ENCODE results near the gene IGF1R. TPM values are rescaled to one million over a fixed set of nuclear protein-coding genes. Genes with fewer than 3 reads are reported as not detected.

IGF1R gene
- total and polyA plus RNA-seq, 2 of the 13 experiments (the other 11 are each of a cell fraction or from before 2014, with no cell fraction given) = 15.9 to 18.4 TPM

DNA sequence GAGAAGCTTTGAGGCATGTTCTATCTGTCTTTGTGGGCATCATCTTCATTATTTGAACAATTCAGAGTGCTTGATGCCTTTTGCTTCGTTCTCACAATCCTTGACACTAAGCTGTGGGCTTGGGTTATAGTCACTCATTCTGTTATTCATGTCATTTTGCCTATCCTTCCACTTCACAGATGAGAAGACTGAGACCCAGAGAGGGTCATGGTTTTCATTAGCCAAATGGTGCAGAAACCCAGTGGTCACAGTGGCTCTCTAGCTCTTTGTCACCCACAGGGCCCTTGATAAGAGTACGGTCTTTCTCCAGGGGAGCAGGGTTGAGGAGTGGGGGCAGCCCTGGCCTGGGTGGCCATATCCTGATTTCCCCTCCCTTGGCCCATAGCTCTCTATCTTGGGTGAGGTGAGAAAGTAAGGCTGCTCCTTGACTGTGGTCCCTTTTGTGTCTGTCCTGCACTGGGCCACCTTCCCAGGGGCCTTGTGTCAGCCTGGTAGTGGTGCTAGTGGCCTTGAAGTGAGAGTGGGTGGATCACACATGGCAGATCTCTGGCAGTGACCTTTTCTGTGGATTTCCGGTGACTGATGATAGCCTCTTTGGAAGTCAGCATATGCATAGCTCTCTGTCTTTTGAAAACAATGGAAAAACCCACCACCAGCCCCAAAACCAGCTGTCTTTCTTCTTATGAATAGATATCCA is 130.1 kb downstream of the IGF1R start (continued):
- TF ChIP-seq IKZF4 (CRISPR knock-in tag; IDR thresholded peaks at IDR 0.05; ENCODE audit: borderline replicate concordance, low read depth, not compliant biosample characterization) = no peak

GRCh38 chr15:98778960-98779359 is 130.6 kb downstream of the IGF1R start:
- Histone ChIP-seq H4K20me1 (ENCODE audit: insufficient read depth, low read length) (peaks cover 61% of the 10 kb centered on the region), H3K4me2 (ENCODE audit: low read depth, low read length) (no peak overlapping the region), H3K27me3 (ENCODE audit: control insufficient read depth in 1 of 2, insufficient read depth in 2 of 2, low read length in 2 of 2) (no peaks in the 10 kb centered on the region), H3K27ac (ENCODE audit: extremely low read length, insufficient read depth, low read length) (no peak overlapping the region), H3K9ac (ENCODE audit: insufficient read depth, low read depth, low read length) (no peak overlapping the region), H3K4me1 (ENCODE audit: insufficient read depth, low read length) (peaks cover 61% of the 10 kb centered on the region), H3K79me2 (ENCODE audit: insufficient read depth, low read length) (peaks cover 68% of the 10 kb centered on the region), H2AFZ (ENCODE audit: low read length) (no peak overlapping the region), H3K9me3 (ENCODE audit: low read length) (no peaks in the 10 kb centered on the region), H3K4me3 (replicated peaks in 1 of 3; ENCODE audit: insufficient read depth in 1 of 3, low read depth in 2 of 3, low read length in 3 of 3) (no peak overlapping the region), H3K36me3 (replicated peaks in 1 of 2; ENCODE audit: control insufficient read depth in 1 of 2, insufficient read depth in 2 of 2, low read length in 2 of 2) (no peaks in the 10 kb centered on the region; a peak in 1 of 5 replicates)
- BruUV-seq (replicated peaks) = no TSS peak
- in situ Hi-C loops (cut with HindIII; ENCODE audit: extremely low pct_ligation_motif_present, low pct_unique_long_range_greater_than_20kb) = loop anchor here (10.0 kb wide), 1 partner anchor 124 kb away; no protein-coding TSS in a partner anchor
- ChIA-PET POLR2A (interaction anchor here (1.6 kb wide), 1 partner anchor 72 kb away, joined by 3 read pairs; no protein-coding TSS in a partner anchor), CTCF (ENCODE audit: low intra/inter-chr PET ratio, low total read pairs) (interaction anchor here (0.9 kb wide), 1 partner anchor 71 kb away, joined by 3 read pairs; no protein-coding TSS in a partner anchor)
- TF ChIP-seq ZNF572 (CRISPR knock-in tag; IDR thresholded peaks at IDR 0.05) = no peak
- TF ChIP-seq SOX13 (IDR thresholded peaks at IDR 0.05) = no peak
- TF ChIP-seq SOX13 (CRISPR knock-in tag; conservative IDR thresholded peaks at IDR 0.05 in 1 of 2, IDR thresholded peaks at IDR 0.05 in 1 of 2) = peak in 1 of 2 experiments; percentile 61; a peak in 2 of 4 replicates
- TF ChIP-seq ZSCAN25 (CRISPR knock-in tag; IDR thresholded peaks at IDR 0.05) = no peak
- TF ChIP-seq, protein P1, sequence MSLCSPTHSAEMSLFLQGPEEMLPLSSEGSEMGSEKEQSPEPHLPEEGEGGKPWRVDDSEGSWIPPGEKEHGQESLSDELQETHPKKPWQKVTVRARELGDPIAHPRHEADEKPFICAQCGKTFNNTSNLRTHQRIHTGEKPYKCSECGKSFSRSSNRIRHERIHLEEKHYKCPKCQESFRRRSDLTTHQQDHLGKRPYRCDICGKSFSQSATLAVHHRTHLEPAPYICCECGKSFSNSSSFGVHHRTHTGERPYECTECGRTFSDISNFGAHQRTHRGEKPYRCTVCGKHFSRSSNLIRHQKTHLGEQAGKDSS (CRISPR knock-in tag; IDR thresholded peaks at IDR 0.05; ENCODE audit: borderline replicate concordance, low read depth) = no peak
- TF ChIP-seq POLR2G (IDR thresholded peaks at IDR 0.05; ENCODE audit: low read depth, low read length) = no peak
- TF ChIP-seq ZSCAN21 (CRISPR knock-in tag; IDR thresholded peaks at IDR 0.05; ENCODE audit: borderline replicate concordance) = peak; percentile 35; the same call in 1 of the 2 replicates
- ATAC-seq = no peak
- 87% methylated on average over 4 of the region's 4 CpGs for WGBS (ENCODE audit: low lambda C conversion rate)
- DNase-seq (ENCODE audit: low spot score) = no peak
- intact Hi-C loops (cut with micrococcal nuclease; ENCODE audit: unreplicated experiment) = loop anchor here (1.0 to 10.0 kb wide), 7 partner anchors 57 to 337 kb away; no protein-coding TSS in a partner anchor
- FAIRE-seq = no peak
